ENCODE results near the gene DPH2.

DNA sequence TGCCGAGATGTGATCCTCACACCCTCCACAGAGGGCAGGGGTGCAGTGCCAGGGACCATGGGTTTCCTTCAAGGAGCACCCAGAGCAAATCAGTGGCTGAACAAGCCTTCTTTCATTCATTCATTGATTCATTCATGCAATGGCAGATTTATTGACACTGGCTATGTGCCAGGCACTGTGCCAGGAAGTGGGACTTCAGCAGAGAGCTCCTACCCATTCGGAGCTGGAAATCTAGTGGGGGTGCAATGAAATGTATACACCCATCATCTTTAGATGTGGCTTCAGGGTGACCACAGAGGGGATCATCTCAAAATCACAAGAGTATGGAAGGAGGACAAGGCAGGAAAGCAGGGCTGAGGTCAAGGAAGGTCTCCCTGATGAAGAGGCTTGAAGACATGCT lies 42.6 kb downstream of the DPH2 start:
- TF ChIP-seq RARB (CRISPR knock-in tag; IDR thresholded peaks at IDR 0.05) (no peak), ZFP3 (CRISPR knock-in tag; IDR thresholded peaks at IDR 0.05) (0 out of 2 replicates have a peak, but pooled peaks have one; percentile 24), SNAI2 (CRISPR knock-in tag; IDR thresholded peaks at IDR 0.05) (no peak), TCF4 (CRISPR knock-in tag; IDR thresholded peaks at IDR 0.05; ENCODE audit: borderline replicate concordance) (no peak)
- TF ChIP-seq, protein P1, sequence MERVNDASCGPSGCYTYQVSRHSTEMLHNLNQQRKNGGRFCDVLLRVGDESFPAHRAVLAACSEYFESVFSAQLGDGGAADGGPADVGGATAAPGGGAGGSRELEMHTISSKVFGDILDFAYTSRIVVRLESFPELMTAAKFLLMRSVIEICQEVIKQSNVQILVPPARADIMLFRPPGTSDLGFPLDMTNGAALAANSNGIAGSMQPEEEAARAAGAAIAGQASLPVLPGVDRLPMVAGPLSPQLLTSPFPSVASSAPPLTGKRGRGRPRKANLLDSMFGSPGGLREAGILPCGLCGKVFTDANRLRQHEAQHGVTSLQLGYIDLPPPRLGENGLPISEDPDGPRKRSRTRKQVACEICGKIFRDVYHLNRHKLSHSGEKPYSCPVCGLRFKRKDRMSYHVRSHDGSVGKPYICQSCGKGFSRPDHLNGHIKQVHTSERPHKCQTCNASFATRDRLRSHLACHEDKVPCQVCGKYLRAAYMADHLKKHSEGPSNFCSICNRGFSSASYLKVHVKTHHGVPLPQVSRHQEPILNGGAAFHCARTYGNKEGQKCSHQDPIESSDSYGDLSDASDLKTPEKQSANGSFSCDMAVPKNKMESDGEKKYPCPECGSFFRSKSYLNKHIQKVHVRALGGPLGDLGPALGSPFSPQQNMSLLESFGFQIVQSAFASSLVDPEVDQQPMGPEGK (CRISPR knock-in tag; IDR thresholded peaks at IDR 0.05; ENCODE audit: borderline replicate concordance) = no peak
